Right hindlimb (tissue), 1 donor: Measurements from ENCODE around the gene EVA1C.
"Not testable (repeated sequence)": the region's sequence is repeated elsewhere in the genome, so short reads cannot be mapped to it uniquely, and the experiment has no call there.

Source experiments
- DNase-seq: peaks from one replicate; pipeline ENCODE4 v3.0.0-alpha.2; 2018

EVA1C gene

GRCh38 chr21:32412162-32413014 is at the start of gene EVA1C:
EVA1C (plus strand) TSS chr21:32412706; CDS start chr21:32412854, 148 bp downstream.
- peak; percentile 44 for DNase-seq

GRCh38 chr21:32364387-32364786 is 48.1 kb upstream of the EVA1C start:
- DNase-seq: peak; percentile 84

DNA sequence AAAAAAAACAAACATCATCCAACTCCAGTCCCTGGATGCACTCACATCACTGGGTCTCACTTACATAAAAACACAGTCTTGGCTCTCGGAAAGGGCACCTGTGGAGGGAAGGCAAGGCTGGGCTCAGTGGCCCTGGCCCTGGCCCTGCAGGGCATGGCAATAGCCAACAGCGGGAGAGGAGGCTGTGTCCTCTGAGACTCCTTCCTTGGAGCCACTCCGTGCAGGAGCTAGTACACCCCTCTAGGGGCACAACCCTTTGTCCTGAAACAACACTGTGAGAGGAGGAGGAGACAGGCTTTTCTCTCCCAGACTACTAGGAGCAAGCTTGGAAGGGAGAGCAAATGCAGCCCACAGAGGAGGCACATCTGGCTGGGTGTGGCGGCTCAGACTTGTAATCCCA is 47.7 kb upstream of the EVA1C start:
- DNase-seq: peak; percentile 43

DNA sequence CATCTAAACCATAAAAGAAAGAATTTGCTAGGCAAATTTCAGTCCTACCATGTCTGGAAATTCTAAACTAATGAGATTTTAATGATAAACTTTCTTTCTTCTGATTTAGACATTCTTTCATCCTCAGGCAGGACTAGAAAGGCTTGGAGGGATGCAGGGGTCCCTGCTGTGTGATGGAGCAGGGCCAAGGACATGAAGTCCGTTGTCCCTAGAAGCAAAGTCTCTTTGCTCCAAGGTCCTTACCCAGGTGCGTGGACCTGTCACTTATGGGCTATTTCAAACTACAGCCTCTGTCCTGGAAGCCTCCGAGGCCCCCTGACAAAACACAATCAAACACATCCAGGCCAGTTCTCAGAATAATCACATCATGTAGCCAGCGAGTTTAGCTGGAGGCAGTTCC is 46.3 kb upstream of the EVA1C start:
- DNase-seq: no peak

DNA sequence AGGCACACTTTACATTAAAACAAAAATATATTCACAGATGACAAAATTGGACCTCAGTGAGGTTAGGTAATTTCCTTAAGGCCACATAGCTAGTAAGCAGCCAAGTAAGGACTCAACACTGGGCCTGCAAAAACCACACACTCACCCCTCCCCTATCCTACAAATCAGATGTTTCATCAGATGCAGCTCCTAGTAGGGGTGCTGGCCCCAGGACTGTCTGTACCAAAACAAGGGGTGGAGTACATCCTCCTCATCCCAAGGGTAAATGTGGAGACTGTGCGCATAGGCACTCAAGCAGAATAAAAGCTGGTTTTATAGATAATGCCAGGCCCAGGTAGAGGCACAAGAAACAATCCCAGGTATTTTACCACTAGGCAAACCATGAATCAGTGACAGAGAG is 45.3 kb upstream of the EVA1C start:
- no peak for DNase-seq

GRCh38 chr21:32368386-32368785 is 44.1 kb upstream of the EVA1C start:
- DNase-seq: no peak

DNA sequence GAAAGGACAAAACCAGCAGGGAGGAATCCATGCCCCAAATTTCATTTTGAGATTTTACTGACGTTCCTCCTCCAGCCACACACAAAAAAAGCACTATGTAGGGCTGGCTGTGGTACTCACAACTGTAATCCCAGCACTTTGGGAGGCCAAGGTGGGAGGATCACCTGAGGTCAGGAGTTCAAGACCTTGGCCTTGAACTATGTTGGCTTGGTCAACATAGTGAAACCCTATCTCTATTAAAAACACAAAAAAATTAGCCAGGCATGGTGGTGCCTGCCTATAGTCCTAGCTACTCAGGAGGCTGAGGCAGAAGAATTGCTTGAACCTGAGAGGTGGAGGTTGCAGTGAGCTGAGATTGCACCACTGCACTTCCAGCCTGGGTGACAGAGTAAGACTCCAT is 43.5 kb upstream of the EVA1C start:
- DNase-seq: not testable (repeated sequence)

- no peak for DNase-seq
Measured at GRCh38 chr21:32370998-32371766, 41.3 kb upstream of the EVA1C start.

- DNase-seq: no peak
Measured at GRCh38 chr21:32371913-32372314, 40.6 kb upstream of the EVA1C start.

- DNase-seq: no peak
Measured at GRCh38 chr21:32372755-32373154, 39.8 kb upstream of the EVA1C start.

DNA sequence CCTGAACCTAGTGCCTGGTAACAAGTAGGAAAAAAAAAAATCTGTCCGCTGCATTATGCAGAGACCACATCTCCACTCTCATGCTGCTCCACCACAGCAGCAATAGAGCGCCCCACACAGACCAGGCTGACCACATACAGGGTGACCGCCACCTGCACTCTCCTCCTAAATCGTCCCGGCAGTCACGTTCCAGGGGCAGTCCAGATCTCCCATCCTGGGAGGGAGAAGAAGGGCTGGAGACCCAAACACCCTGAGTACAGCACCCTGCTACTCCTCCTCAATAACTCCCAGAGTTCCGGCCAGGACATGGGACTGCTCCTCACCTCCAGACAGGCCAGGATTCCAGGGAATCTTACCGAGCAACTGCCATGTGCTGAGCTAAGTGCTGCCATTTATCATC is 35.0 kb upstream of the EVA1C start:
- DNase-seq: no peak

DNA sequence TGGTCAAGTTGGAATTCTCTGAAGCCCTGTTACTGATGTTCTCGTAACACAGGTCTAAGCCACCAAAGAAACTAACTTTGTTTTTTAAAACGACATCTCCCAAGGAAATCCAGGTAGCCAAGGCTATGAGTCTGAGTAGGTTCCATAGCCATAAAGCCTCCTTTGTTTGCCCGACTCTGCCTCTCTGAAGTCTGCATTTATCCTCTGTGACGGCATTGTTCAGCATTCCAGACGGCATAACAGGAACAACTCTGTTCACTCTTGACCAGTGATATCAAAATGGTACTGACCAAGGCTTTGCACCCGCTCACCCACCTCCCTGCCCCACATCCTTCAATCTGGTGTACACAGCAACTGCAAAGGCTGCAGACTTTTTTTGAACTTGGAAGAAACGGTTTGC is 34.5 kb upstream of the EVA1C start:
- DNase-seq: no peak

- DNase-seq: peak; percentile 61
Measured at GRCh38 chr21:32378956-32379355, 33.5 kb upstream of the EVA1C start.

GRCh38 chr21:32380940-32381339 is 31.6 kb upstream of the EVA1C start:
- no peak for DNase-seq

GRCh38 chr21:32381571-32381970 is 30.9 kb upstream of the EVA1C start:
- no peak for DNase-seq

- DNase-seq: no peak
Measured at GRCh38 chr21:32382108-32382644, 30.3 kb upstream of the EVA1C start.

GRCh38 chr21:32383812-32384211 is 28.7 kb upstream of the EVA1C start:
- DNase-seq: no peak

GRCh38 chr21:32386195-32386870 is 26.2 kb upstream of the EVA1C start:
- DNase-seq: no peak

GRCh38 chr21:32387151-32387550 is 25.4 kb upstream of the EVA1C start:
- no peak for DNase-seq

GRCh38 chr21:32388306-32388705 is 24.2 kb upstream of the EVA1C start:
- DNase-seq: no peak

DNA sequence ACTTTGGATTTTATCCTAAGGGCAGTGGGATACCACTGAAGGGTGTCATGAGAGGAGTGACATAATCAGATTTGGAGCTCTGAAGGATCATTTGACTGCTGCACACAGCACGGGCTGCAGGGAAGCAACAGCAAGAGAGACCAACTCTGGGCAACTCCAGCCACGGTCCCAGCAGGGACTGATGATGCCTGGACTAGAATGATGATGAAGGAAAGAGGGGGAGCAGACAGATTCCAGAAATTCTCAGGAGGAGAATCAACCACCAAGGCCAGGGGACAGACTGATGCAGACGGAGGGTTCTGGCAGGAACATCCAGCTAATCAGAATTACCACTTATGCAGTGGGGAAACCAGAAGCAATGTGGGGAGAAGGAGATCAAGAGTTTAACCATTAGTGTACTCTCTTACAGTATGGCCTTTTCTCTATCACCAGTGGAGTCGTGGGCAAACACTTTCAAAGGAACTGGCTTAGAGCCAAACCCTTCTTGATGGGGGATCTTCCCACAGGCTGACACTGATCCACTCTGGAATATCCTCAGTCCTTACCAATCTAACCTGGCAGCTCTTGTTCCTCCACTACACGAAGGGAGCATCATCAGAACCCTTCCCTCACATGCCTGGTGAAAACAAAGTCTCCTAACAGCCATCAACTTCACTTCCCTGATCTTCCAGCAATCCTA is 23.0 kb upstream of the EVA1C start:
- DNase-seq: no peak

DNA sequence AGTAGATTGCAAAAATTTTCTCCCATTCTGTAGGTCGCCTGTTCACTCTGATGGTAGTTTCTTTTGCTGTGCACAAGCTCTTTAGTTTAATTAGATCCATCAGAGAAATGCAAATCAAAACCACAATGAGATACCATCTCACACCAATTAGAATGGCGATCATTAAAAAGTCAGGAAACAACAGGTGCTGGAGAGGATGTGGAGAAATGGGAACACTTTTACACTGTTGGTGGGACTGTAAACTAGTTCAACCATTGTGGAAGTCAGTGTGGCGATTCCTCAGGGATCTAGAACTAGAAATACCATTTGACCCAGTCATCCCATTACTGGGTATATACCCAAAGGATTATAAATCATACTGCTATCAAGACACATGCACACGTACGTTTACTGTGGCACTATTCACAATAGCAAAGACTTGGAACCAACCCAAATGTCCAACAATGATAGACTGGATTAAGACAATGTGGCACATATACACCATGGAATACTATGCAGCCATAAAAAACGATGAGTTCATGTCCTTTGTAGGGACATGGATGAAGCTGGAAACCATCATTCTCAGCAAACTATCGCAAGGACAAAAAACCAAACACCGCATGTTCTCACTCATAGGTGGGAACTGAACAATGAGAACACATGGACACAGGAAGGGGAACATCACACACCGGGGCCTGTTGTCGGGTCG is 21.8 kb upstream of the EVA1C start:
- not testable (repeated sequence) for DNase-seq
